GM18502 (cell line): ENCODE results near the gene PPP1R13B.

Experiments used
- ATAC-seq: cut with Tn5 transposase; IDR thresholded peaks from one replicate; pipeline ENCODE4 v1.9.1; 2021; ENCODE audit warnings: mild to moderate bottlenecking; ENCODE audit not compliant: unreplicated experiment, poor library complexity

Gene PPP1R13B

DNA sequence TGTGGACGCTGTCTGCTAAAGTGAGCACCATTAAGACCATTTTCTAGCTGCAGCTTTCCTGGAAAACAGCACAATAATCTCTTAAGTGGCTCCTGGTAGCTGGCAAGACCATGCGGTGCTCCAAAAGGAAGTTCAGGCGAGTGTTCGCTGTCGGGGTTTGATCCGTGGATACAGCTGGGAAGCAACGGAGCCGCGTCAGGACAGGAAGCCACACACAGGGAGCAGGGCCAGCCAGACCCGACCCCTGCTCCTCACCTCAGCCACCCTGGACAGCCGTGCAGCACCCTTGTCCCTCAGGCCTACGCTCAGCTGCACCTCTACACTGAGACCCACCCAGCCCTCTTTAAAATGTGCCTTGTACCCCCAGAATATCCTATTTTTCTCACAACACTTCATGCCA, 112.4 kb downstream of the PPP1R13B start:
- no peak for ATAC-seq

DNA sequence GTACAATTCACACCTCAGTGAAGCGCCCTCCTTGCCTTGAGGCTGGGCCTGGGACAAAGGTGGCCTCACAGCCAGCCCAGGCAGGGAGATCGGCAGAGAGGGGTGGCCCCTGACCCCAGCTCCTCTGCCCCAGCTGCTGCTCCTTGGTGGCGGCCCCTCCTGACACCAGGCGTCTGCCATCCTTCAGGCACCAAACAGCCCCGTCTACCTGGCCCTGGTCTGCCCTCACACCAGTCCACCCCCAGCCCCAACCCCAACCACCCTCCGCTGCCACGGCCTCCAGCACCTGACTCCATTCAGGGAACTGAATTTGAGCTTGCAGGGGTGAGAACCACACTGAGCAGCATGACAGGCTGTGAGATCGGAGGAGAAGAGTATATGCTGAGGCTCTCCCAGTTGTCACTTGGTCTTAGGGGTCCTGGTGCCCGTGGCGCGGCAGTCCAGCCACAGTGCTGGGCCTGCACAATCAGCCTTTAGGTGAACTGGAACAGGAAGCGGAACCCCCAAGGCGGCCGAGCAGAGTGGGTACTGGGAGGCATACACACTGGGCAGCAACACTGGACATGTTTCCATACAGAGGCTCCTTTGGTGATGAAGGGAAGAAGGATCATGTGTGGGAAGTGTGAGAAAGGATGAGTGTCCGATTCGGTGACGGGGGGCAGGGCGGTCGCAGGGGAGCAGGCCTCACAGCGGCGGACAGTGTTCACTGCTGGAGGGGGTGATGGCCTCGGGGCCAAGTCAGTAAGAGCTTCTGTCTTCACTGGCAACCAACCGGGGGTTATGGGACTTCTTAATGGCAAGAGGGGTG, 113.1 kb downstream of the PPP1R13B start:
- no peak for ATAC-seq

DNA sequence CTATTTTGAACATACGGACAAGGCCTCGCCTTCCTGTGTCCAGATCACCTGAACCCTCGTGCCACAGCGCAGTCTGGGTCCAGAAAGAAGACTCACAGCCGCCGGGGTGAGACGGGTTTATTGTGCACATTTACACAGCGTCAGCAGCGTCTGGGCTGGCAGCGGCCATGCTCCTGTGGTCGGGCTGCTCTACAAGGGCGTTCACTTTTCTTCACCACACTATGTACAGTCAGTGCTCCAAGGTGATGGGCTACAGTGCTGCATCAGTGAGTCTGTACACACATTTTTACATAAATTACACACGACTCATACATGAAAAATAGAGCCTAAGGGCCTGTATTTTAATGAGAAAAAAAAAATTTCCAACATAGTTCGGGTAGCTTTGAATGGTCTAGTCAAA, 113.7 kb downstream of the PPP1R13B start:
- no peak for ATAC-seq

DNA sequence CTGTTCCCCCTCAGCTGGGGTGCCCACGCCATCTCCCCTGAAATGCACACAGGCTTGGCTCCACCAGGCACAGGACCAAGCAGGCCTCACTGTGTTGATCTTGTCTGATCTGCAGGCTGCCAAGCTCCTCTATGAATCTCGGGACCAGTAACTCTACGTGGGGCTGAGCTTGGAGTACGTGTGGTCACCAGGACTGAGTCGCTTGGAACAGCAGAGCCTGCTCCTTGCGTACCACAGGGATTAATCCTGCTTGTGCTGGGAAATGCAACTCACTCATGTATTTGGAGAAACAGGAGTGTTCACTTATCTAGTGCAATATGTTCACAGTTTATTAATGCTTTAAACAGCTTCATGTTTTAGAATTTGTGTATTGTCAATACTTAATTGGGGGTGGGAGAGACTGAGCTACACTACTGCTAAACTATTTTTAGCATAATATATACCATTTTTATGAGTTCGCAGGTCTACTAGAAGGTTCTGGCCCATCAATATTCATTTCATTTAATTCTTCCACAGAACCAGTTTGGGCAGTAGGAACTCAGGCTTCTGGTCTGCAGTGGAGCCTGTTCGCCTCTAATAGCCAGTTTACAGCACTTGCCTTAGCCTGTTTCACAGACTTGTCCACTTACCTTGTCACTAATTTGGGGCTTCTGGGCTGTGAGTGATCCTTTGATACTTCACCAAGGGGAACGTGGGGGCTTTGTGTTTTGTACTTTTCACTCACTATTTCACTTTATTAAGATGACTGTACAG, 114.3 kb downstream of the PPP1R13B start:
- ATAC-seq, result no peak

DNA sequence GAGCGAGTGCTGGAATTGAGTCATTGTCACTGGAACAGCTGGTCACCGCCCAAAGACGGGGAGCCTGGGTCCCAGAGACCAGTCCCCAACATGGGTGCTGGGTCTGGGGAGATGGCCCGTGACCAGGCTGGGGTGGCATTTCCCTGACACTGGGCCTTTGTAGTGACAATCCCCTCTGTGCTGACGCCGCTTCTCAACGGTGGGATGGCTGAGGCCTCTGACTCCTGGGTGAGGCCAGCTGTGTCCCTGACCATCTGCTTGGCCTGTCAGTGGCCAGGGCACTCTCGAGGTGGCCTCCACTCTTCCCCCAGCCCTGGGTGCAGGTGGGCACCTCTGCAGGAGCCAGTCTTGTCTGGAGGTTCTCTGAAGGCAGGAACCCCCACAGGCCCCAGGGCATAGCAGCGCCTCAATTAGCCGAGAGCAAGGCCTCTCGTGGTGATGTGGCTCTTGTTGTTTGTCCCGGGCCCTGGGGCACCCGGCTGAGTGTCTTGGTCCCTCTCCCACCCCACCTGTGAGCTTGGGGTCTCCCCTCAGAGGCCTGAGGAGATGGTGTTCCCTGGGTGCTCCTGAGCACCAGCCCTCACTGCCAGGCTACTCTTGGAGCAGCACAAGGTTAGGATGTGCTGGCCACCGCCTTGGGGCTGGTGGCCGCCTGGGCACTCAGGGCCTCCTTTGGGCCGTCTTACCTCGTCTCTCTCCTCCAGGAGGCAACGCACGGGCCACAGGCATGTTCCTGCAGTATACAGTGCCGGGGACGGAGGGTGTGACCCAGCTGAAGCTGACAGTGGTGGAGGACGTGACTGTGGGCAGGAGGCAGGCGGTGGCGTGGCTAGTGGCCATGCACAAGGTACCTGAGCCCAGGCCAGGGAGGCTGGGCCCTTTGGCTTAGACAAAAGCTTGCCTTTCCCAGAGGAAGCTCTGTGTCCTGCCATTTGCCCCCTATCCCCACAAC, 115.2 kb downstream of the PPP1R13B start:
- ATAC-seq, result no peak

DNA sequence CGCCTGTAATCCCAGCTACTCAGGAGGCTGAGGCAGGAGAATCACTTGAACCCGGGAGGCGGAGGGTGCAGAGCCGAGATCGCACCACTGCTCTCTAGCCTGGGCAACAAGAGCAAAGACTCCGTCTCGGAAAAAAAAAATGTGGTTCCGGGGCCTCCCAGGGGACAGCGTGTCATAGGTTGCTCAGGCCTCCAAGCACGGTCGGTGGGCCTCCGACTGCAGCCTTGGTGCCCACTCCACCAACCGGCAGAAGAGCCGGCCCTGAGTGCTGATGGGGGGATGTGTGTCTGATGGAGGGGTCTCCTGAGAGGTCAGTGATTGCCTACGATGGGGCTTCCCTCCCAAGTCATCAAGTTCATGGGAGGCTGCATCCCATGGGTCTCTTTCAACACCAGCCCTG, 115.9 kb downstream of the PPP1R13B start:
- ATAC-seq, result no peak

DNA sequence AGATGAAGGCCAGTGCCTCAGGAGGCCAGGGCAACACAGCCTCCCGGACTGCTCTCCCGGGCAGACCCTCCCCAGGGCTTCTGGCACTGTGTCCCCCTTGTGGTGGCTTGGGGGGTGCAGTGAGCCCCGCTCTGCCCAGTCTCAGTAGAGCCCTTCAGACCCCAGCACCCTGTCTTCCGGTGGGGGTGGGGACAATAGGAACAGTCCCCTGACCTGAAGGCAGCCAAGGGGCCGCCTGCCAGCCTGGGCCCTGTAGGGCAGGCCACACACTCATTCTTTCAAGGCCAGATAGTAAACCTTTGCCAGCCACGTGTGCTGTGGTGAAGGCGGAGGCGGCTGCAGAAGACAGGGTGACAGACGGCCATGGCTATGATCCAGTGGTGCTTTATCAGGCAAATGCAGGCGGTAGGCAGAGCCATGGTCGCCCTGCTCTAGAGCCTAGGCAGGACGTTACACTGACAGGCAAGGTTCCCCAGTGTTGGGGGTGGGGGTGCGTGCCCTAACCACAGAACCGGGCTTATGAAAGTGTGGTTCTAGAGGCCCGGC, 116.8 kb downstream of the PPP1R13B start:
- ATAC-seq, result no peak

DNA sequence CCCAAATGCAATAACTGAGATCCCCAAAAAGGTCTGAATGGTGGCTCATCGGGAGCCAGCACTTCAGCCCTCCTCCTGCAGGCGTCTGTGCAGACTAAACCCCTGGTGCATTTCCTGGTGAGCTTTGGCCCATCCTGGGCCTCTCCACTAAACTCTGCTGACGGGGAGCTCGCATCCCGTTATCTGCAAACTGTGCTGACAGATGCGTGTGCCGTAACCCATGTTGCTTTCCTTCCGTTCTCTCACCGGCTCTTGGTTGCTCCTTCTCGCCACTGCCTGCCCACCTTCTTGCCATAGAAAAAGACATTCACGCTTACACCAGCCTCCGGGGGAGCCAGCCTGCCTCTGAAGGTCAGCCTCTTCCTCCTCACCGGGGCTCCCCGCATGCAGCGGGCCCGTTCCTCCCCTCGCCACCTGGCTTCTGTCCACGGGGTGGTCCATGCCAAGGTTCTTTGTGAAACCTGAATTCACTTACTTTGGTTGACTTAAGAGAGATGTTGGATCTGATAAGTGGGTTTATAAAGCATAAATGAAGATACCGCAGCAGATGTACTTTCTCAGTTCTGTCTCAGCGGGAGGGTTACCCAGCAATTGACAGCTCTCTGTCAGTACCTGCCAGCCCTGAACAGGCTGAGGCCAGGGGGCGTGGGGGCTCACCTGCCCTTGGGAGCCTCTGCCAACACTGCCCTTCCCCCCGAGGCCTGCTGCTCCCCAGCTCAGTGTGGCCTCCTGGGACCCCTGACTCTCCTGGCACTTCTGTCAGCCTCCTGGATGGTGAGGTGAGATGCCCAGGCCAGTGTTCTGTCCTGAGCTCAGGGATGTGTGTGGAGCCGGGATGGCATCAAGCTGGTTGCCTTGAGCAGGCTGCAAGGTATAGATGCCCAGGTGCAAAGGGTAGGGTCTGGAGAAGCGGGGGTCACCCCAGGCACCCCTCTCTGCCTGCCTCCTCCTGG, 117.6 kb downstream of the PPP1R13B start:
- no peak for ATAC-seq

DNA sequence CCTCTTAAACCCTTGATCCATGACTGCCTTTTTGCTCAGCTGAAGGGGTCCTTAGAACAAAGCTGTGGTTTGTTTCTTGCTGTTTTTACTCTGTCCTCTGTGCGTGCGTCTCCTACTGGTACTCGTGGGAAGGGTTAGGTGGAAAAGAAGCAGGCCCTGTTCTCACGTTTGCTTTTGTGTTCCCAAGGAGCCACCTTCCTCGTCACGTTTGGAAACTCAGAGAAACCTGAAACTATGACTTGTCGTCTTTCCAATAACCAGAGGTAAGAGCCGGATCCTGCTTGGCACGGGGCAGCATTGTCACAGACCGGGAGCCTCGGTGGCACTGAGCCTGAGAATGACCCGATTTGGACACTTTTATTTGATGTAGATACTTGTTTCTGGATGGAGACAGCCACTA, 118.7 kb downstream of the PPP1R13B start:
- no peak for ATAC-seq

DNA sequence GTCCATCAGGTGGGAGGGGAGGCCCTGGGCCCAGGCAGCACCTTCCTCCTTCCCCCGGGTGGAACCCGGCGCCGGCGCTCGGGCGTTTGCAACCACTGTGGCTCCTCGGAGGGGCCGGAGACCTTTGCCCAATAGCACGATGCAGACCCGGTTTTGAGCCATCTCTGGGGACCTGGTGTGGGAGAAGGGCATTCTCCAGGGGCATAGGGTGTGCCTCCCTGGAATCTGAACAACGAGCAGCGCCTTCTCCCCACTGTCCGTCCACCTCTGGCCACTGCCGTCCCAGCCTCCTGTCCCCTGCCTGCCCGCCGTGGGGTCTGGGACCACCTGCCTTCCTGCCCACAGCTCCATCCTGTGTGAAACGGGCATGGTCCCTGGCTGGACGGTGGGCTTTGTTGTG, 119.2 kb downstream of the PPP1R13B start:
- ATAC-seq, result no peak

DNA sequence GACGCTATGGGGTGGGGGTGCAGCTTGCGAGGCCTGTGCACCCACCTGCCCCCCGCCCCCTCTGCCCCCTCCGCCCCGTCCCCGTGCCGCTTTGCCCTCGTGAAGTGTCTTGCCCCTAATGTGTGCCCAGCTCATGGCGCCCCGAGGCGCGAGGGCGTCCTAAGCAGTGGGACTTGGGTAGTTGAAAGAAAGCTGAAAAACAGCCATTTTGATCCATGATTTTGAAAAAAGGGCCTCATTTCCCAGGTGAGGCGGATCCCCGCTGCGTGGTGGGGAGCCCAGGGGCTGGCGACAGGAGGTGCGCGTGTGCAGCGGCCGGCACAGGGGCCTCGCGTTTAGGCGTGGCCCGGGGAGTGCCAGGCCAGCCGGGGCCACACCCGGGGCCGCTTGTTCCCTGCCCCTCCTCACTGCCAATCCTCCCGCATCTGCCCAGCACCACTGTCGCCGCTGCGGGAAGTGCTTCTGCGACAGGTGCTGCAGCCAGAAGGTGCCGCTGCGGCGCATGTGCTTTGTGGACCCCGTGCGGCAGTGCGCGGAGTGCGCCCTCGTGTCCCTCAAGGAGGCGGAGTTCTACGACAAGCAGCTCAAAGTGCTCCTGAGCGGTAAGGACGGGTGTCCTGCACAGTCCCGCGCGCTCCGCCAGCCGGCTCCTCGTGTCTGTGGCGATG, 119.9 kb downstream of the PPP1R13B start:
- no peak for ATAC-seq

DNA sequence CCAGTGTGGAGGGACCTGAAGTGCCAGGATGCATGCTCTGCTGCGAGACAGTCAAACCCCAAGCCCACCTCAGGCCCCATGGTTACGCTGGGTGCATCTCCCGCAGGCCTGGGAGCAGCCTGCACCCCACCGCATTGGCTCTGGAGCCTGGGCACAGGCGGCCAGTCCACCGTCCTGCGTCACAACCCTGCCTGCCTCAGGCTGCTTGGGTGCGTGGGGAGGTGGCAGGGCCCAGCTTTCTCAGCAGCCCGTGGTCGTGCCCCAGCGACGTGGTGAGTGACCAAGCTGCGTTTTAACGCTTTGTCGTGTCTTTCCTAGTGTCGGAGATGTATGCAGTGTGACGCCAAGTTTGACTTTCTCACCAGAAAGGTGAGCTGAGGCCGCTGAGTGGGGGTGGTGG, 120.9 kb downstream of the PPP1R13B start:
- ATAC-seq, result no peak

DNA sequence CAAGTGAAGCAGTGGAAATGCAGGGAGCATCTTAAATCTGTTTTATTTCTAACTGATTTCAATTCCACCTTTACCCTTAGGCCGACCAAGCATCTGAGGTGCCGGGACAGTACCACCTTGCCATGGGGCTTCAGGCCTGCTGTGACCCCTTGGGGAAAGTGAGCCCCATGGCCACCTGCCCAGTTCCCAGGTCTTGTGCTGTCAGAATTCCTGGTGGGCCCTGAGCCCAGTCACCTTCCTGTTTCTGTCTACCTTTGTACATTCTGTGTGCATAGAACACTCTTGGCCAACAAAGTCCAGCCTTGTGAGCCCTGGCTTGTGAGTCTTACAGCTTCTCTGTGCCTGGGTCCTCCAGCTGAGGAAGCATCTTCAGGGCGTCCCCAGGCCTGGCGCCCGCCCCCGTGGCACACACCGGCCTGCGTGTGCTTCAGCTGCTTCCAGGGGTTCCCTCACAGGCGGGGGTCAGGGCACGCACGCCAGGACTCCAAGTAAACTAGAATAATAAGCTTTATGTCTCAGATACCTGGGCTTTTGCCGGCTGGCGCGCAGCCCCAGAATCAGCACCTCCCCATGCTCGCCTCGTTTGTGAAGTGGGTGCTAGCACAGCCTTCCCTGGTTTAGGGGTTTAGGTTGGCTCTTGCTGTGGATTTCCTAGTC, 121.5 kb downstream of the PPP1R13B start:
- no peak for ATAC-seq

DNA sequence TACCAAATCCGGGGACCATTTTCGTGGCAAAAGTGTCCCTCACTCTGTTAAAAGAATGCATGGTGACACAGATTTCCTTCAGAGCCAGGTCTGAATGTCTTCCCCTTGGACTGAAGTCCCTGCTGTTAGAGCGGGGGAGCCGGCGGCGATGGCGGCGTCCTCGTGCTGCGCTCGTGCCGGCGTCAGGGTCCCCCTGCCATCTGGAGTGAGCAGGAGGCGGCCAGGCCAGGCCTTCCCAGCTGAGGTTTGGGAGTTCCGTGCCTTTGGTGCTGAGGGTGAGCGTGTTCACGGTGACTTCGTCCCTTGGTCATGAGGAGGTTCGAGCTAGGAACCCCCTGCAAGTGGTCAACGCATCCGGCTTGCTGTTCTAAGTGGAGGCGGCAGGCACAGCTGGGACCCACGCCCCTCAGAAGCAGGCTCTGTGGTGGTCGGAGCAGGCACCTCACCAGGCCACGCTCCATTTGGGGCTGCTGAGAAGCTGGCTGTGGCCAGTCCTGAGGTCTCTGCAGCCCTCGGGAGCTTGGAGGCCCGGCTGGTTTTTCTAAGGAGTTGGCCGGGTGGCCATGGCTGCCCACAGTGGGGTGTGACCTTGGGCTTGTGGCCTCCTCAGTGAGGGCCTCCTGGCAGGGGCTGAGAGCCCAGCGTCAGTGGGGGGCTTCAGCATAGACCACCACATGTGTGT, 122.2 kb downstream of the PPP1R13B start:
- ATAC-seq, result no peak

DNA sequence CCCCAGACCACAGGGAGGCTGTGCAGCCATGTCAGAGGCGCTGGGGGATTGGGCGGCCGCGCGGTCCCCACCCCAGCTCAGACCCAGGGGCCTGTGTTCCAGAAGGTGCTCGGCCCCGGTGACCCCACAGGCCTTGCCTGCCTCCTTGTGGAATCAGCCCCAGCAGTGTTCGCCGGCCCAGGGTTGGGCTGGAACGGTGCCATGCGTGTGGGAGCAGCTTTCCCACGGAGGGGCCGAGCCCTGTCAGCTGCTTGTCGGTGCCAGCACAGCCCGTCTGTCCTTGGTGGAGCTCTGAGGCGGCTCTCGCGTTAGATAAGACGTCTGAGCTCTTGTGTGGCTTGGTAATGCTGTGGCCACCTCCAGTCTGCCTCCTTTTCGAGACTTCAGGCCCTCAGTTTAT, 123.3 kb downstream of the PPP1R13B start:
- no peak for ATAC-seq

DNA sequence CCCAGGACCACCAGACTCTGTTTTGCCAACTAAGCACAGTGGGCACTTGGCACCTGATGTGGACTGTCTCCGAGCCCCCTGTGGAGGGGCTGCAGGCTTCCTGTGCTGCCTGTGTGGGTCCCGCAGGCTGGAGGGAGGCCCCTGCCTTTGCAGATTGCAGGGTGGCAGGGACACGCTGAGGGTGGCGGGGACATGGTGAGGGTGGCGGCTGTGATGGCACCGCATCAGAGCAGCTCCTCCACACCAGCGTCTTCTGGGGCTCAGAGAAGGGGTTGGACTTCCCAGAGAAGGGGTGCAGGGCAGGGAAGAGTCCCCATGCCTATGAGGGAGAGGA, 123.7 kb downstream of the PPP1R13B start:
- no peak for ATAC-seq

DNA sequence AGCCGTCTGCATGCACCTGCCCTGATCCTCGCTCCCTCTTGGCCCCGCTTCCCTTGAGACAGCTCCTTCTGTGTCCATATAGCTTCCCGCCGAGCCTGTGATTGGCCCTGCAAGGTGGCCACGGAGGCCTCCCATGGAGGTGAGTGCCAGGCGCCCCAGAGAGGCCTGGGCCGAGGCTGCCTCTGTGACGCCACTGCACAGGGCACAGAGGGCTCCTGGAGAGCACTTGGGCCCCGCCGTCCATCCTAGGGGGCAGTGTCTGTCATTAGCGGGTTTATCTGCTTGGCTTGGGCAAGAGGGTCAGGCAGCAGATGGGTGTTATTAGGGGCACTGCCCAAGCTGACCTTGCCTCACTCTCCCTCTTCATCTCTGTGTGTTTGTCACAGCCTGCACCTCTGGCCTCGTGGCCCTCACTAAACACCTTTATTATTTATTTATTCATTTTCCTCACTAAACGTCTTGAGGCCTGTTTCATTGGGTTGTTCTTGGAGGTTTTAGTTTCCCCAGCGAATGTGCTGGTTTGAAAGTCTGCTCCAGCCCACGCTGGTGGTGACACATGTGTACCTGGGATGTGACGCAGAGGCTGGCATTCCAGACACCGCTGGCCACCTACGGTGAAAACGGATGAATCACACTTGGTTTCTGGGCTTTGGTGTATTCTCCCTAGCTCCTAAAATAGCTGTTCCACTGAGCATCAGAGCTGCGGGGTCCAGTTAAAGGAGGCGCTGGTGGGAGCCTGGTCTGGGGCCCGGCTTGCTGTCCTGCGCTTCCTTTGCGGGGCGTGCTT, 125.8 kb downstream of the PPP1R13B start:
- ATAC-seq, result no peak
